Endothelial cell of umbilical vein (primary cell): ENCODE measurements around the gene ZCWPW1. TPM values are rescaled to one million over a fixed set of nuclear protein-coding genes. Genes with fewer than 3 reads are reported as not detected.
"Not testable (repeated sequence)": the region's sequence is repeated elsewhere in the genome, so short reads cannot be mapped to it uniquely, and the experiment has no call there.

Experiments
- BruUV-seq: library from RNA; stranded (reverse); fragments of 400-500 nt; replicated peaks from 2 replicates; lab custom pipeline; 2021; lab: Mats Ljungman, UMichigan
- CTCF ChIA-PET: fragments of 300-600, 350-600 bp; sonication (Branson Sonifier 250); formaldehyde crosslinking; loops from one replicate; lab custom pipeline; 2021; ENCODE audit warnings: antibody characterized with exemption, inconsistent platforms; lab: Charles Lee
- POLR2A ChIA-PET: fragments of 300-600, 350-600 bp; sonication (Branson Sonifier 250); formaldehyde crosslinking; loops from one replicate; lab custom pipeline; 2021; ENCODE audit warnings: antibody characterized with exemption, inconsistent platforms; lab: Charles Lee
- DNase-seq: peaks from one replicate; pipeline ENCODE4 v3.0.0-alpha.2; 2011; ENCODE audit warnings: low read depth, low spot score
- FAIRE-seq: peaks from 2 replicates; lab custom pipeline; 2011; peaks lifted over from hg19 to GRCh38; lab: Jason Lieb, UNC
- H2AFZ ChIP-seq: 2 replicates; pipeline ENCODE4 v1.6.0; 2012; ENCODE audit warnings: low read depth, low read length, control low read depth, inconsistent platforms
- H3K27ac ChIP-seq: 2 replicates; pipeline ENCODE4 v1.5.1; 2011; ENCODE audit warnings: low read depth, mild to moderate bottlenecking, control low read depth, low read length, moderate library complexity; ENCODE audit not compliant: insufficient read depth
- H3K27me3 ChIP-seq, 2 experiments: 2 replicates each; pipeline versions ENCODE4 v1.6.0 to v1.6.1; 2011; ENCODE audit warnings: low read length in 2 of 2, mixed read lengths in 1 of 2; ENCODE audit not compliant: control insufficient read depth in 2 of 2, insufficient read depth in 2 of 2
- H3K36me3 ChIP-seq, 2 experiments: 2 replicates in 1 of 2; 3 replicates in 1 of 2; pipeline ENCODE4 v1.5.1; 2011; ENCODE audit warnings: low read length in 2 of 2, mild to moderate bottlenecking in 1 of 2, moderate library complexity in 1 of 2; ENCODE audit not compliant: control insufficient read depth in 2 of 2, insufficient read depth in 2 of 2; ENCODE audit errors: extremely low read depth in 1 of 2
- H3K4me1 ChIP-seq: 3 replicates; pipeline ENCODE4 v1.5.1; 2011; ENCODE audit warnings: mild to moderate bottlenecking, low read length; ENCODE audit not compliant: control insufficient read depth, insufficient read depth; ENCODE audit errors: extremely low read depth
- H3K4me2 ChIP-seq: 2 replicates; pipeline ENCODE4 v1.6.1; 2011; ENCODE audit warnings: low read length, control low read depth, mixed read lengths; ENCODE audit not compliant: insufficient read depth
- H3K4me3 ChIP-seq, 3 experiments: fragments of 200-600 bp in 1 of 3; sonication (generic), shearing (Covaris generic) in 1 of 3; replicated peaks in 1 of 3; 2 replicates each; pipeline ENCODE4 v1.5.1; 2011 to 2016; ENCODE audit warnings: control low read depth in 3 of 3, low read length in 3 of 3, mild to moderate bottlenecking in 2 of 3, inconsistent platforms in 1 of 3, low read depth in 1 of 3, moderate library complexity in 1 of 3; ENCODE audit not compliant: insufficient read depth in 1 of 3
- H3K79me2 ChIP-seq: 2 replicates; pipeline ENCODE4 v1.6.0; 2012; ENCODE audit warnings: low read length, inconsistent platforms; ENCODE audit not compliant: control insufficient read depth, insufficient read depth
- H3K9ac ChIP-seq: replicated peaks from 2 replicates; pipeline ENCODE3; 2011; ENCODE audit warnings: low read length, control low read depth; ENCODE audit not compliant: insufficient read depth; ENCODE audit errors: extremely low read depth
- H3K9me1 ChIP-seq: replicated peaks from 3 replicates; pipeline ENCODE4 v1.6.0; 2011; ENCODE audit warnings: mild to moderate bottlenecking, low read length; ENCODE audit not compliant: control insufficient read depth, insufficient read depth; ENCODE audit errors: extremely low read depth
- H3K9me3 ChIP-seq: replicated peaks from 2 replicates; pipeline ENCODE4 v1.5.1; 2012; ENCODE audit warnings: low read length, inconsistent platforms; ENCODE audit not compliant: control insufficient read depth, insufficient read depth
- H4K20me1 ChIP-seq: replicated peaks from 2 replicates; pipeline ENCODE3; 2011; ENCODE audit warnings: mild to moderate bottlenecking, low read length; ENCODE audit not compliant: control insufficient read depth, insufficient read depth; ENCODE audit errors: extremely low read depth
- FOS ChIP-seq: IDR thresholded peaks from 2 replicates; pipeline ENCODE4 v1.6.1; 2011; ENCODE audit warnings: mild to moderate bottlenecking, low read length, moderate library complexity, borderline replicate concordance; ENCODE audit not compliant: insufficient read depth
- GATA2 ChIP-seq: IDR thresholded peaks from 2 replicates; pipeline ENCODE4 v1.7.0; 2011; ENCODE audit warnings: low read depth, mild to moderate bottlenecking, moderate library complexity, mixed read lengths, low read length; ENCODE audit not compliant: insufficient read length, insufficient read depth
- POLR2A ChIP-seq: IDR thresholded peaks from 2 replicates; pipeline ENCODE4 v1.6.1; 2012; ENCODE audit warnings: low read depth, mild to moderate bottlenecking, control low read depth, low read length
- POLR2AphosphoS5 ChIP-seq: IDR thresholded peaks from 2 replicates; pipeline ENCODE4 v1.6.1; 2012; ENCODE audit warnings: low read depth, mild to moderate bottlenecking, control low read depth, low read length, moderate library complexity; ENCODE audit not compliant: insufficient read depth
- dilution Hi-C: fragments of 300-500 bp; cut with MboI; formaldehyde crosslinking; loops from one replicate; pipeline ENCODE4 v1.15.0; 2019; ENCODE audit warnings: low sequenced_read_pairs; ENCODE audit not compliant: extremely low pct_ligation_motif_present
- intact Hi-C: fragments of 100-400 bp; cut with micrococcal nuclease; formaldehyde crosslinking; loops from one replicate; pipeline ENCODE4 v1.10.0; 2022
- polyA plus RNA-seq, 4 experiments: library from polyadenylated mRNA; depleted of rRNA in 3 of 4; stranded (reverse) in 3 of 4; unstranded in 1 of 4; fragments of >200 nt; gene quantifications; 2 replicates each; pipeline versions ENCODE4 v1.2.1 to v1.2.3, GENCODE V29; 2011 to 2012; ENCODE audit warnings: missing spikeins in 1 of 4
- total RNA-seq: library from RNA; stranded (reverse); gene quantifications from 2 replicates; pipeline ENCODE4 v1.2.3, GENCODE V29; 2021
- TF ChIP-seq, protein P1 (sequence below): IDR thresholded peaks from 2 replicates; pipeline ENCODE4 v1.6.1; 2011; ENCODE audit not compliant: insufficient read depth, insufficient read length

ZCWPW1 gene
- total and polyA plus RNA-seq, 2 donors (not counting 3 experiments of a cell fraction or from before 2014, with no cell fraction given): 0.31 to 0.32 TPM

DNA sequence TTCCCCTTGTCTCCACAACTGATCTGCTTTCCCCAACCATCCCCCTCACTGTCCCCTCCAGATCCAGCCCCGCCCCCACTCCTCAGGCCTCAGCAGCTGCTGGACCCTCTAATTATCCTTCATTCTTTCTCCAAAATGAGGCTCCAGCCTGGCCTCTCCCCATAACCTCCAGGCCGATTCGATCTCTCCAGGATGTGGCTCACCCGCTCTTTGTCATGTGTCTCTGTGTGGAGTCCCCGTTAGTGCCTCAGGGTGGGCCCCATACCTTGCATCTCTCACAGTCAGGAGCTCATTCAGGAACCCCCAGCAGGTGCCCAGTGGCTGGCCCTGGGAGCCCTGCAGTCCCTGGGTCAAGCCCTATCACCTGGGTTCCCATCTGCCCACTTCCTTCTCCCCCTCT, 53.9 kb downstream of the ZCWPW1 start:
- BruUV-seq: no TSS peak
- dilution Hi-C loops: no loop called here
- H3K4me3 ChIP-seq: no peak overlapping the region
- H4K20me1 ChIP-seq: no peaks in the 10 kb centered on the region
- H3K4me1 ChIP-seq: peaks cover 4% of the 10 kb centered on the region
- TF ChIP-seq FOS: no peak
- no peak for TF ChIP-seq POLR2A
- no peak for TF ChIP-seq POLR2AphosphoS5
- no peak for TF ChIP-seq GATA2
- TF ChIP-seq, protein P1, sequence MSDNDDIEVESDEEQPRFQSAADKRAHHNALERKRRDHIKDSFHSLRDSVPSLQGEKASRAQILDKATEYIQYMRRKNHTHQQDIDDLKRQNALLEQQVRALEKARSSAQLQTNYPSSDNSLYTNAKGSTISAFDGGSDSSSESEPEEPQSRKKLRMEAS: no peak
- ChIA-PET CTCF (interaction anchor here (3.7 kb wide), 1 partner anchor 33 kb away, joined by 16 read pairs; no protein-coding TSS in a partner anchor), POLR2A (no interaction called here)
- no peak overlapping the region for H3K27ac ChIP-seq
- no peak overlapping the region for H3K9ac ChIP-seq
- no peaks in the 10 kb centered on the region for H3K79me2 ChIP-seq
- H3K4me2 ChIP-seq: no peak overlapping the region
- no peak overlapping the region for H2AFZ ChIP-seq
- no peak for DNase-seq
- no peaks in the 10 kb centered on the region for H3K9me3 ChIP-seq
- intact Hi-C loops: no loop called here
- no peaks in the 10 kb centered on the region for H3K36me3 ChIP-seq
- H3K9me1 ChIP-seq: no peaks in the 10 kb centered on the region
- H3K27me3 ChIP-seq: no peaks in the 10 kb centered on the region
- FAIRE-seq: no peak

DNA sequence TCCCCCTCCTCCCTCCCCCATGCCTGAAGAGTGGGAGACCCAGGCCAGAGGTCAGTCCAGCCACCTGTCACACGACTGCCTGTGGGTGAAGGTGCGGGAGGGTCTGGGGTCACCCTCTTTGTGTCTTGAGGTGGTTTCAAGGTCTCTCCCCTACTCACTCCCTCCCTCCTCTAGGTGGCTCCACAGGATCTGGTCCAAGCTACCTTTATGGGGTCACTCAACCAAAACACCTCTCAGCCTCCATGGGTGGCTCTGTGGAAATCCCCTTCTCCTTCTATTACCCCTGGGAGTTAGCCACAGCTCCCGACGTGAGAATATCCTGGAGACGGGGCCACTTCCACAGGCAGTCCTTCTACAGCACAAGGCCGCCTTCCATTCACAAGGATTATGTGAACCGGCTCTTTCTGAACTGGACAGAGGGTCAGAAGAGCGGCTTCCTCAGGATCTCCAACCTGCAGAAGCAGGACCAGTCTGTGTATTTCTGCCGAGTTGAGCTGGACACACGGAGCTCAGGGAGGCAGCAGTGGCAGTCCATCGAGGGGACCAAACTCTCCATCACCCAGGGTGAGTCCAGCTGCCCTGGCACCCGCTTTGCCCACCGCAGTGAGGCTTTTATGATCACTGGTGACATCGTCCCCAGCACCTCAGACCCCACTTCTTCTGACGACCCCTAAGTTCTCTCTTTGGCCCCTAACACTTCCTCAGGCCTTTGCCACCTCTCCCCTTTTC, 54.5 kb downstream of the ZCWPW1 start:
- H3K36me3 ChIP-seq, FAIRE-seq, H3K4me2 ChIP-seq, BruUV-seq, intact Hi-C loops, H4K20me1 ChIP-seq, H3K9me1 ChIP-seq, H2AFZ ChIP-seq, H3K9ac ChIP-seq, H3K4me1 ChIP-seq, H3K27me3 ChIP-seq, dilution Hi-C loops, POLR2A ChIA-PET, DNase-seq, H3K79me2 ChIP-seq, H3K4me3 ChIP-seq, H3K27ac ChIP-seq, H3K9me3 ChIP-seq: not testable (repeated sequence)
- CTCF ChIA-PET: interaction anchor here (3.7 kb wide), 1 partner anchor 33 kb away, joined by 16 read pairs; no protein-coding TSS in a partner anchor
